HCT116 (cell line): ENCODE results near the gene KMT2E. TPM values are rescaled to one million over a fixed set of nuclear protein-coding genes. Genes with fewer than 3 reads are reported as not detected.

Experiments
- ATAC-seq: fragments of 200-7000 bp; cut with Tn5 transposase; 2 replicates; pipeline ENCODE4 v1.9.1; 2020; ENCODE audit warnings: mild to moderate bottlenecking, moderate library complexity
- BruUV-seq: library from RNA; stranded (reverse); fragments of 400-500 nt; replicated peaks from 2 replicates; lab custom pipeline; 2021; lab: Mats Ljungman, UMichigan
- CTCF ChIA-PET: fragments of 300-600 bp; sonication (Branson Sonifier 250); formaldehyde crosslinking; loops from one replicate; lab custom pipeline; 2021; ENCODE audit warnings: antibody characterized with exemption; lab: Charles Lee
- POLR2A ChIA-PET: fragments of 300-600, 350-600 bp; sonication (Branson Sonifier 250); formaldehyde crosslinking; loops from one replicate; lab custom pipeline; 2021; ENCODE audit warnings: antibody characterized with exemption; lab: Charles Lee
- RAD21 ChIA-PET, 2 experiments: fragments of 300-600 bp; sonication (Branson Sonifier 250); formaldehyde crosslinking; loops; one replicate each; lab custom pipeline; 2023; ENCODE audit warnings: low total read pairs in 2 of 2; ENCODE audit not compliant: uncharacterized antibody in 2 of 2, unreplicated experiment in 2 of 2, low non-redundant PET in 1 of 2; lab: Charles Lee
- DNase-seq: peaks from one replicate; pipeline ENCODE4 v3.0.0-alpha.2; 2010; ENCODE audit warnings: low read depth, low spot score
- H2AFZ ChIP-seq: fragments of 200-600 bp; shearing (Covaris generic), sonication (generic); 2 replicates; pipeline ENCODE4 v1.6.1; 2017; ENCODE audit warnings: low read depth, mixed run types, mixed read lengths, antibody characterized with exemption, low read length; ENCODE audit not compliant: poor library complexity, severe bottlenecking
- H3K27ac ChIP-seq: 2 replicates; pipeline ENCODE4 v1.5.1; 2012; ENCODE audit warnings: low read depth, low read length
- H3K27me3 ChIP-seq: fragments of 200-600 bp; sonication (generic); 2 replicates; pipeline ENCODE4 v1.6.1; 2016; ENCODE audit warnings: mixed run types, low read length, mixed read lengths; ENCODE audit not compliant: insufficient read depth
- H3K36me3 ChIP-seq, 2 experiments: fragments of 200-500 bp in 1 of 2; fragments of 200-600 bp in 1 of 2; sonication (Bioruptor generic) in 1 of 2; sonication (generic) in 1 of 2; 2 replicates each; pipeline versions ENCODE4 v1.5.1 to v1.6.1; 2014 to 2016; ENCODE audit warnings: low read length in 2 of 2, inconsistent platforms in 1 of 2, mixed read lengths in 1 of 2, mixed run types in 1 of 2; ENCODE audit not compliant: insufficient read depth in 2 of 2, control insufficient read depth in 1 of 2
- H3K4me1 ChIP-seq, 2 experiments: fragments of 200-600 bp in 1 of 2; sonication (generic) in 1 of 2; 2 replicates each; pipeline versions ENCODE4 v1.5.1 to v1.6.1; 2012 to 2017; ENCODE audit warnings: low read length in 2 of 2, inconsistent platforms in 1 of 2, mild to moderate bottlenecking in 1 of 2, mixed read lengths in 1 of 2, mixed run types in 1 of 2, moderate library complexity in 1 of 2; ENCODE audit not compliant: insufficient read depth in 2 of 2, control insufficient read depth in 1 of 2
- H3K4me2 ChIP-seq: fragments of 200-600 bp; sonication (generic); 2 replicates; pipeline ENCODE4 v1.6.1; 2017; ENCODE audit warnings: mixed run types, low read length, mixed read lengths
- H3K4me3 ChIP-seq, 2 experiments: fragments of 200-600 bp in 1 of 2; sonication (generic) in 1 of 2; replicated peaks in 1 of 2; 2 replicates each; pipeline ENCODE4 v1.5.1; 2011 to 2016; ENCODE audit warnings: low read length in 2 of 2, control low read depth in 1 of 2, low read depth in 1 of 2, mild to moderate bottlenecking in 1 of 2, mixed read lengths in 1 of 2, mixed run types in 1 of 2
- H3K79me2 ChIP-seq: fragments of 200-600 bp; sonication (generic); 2 replicates; pipeline ENCODE4 v1.6.1; 2017; ENCODE audit warnings: mild to moderate bottlenecking, mixed run types, low read length, moderate library complexity, mixed read lengths; ENCODE audit not compliant: insufficient read depth
- H3K9ac ChIP-seq: fragments of 200-600 bp; sonication (generic); 2 replicates; pipeline ENCODE4 v1.6.1; 2016; ENCODE audit warnings: low read length, mixed read lengths
- H3K9me2 ChIP-seq: fragments of 200-600 bp; sonication (generic), shearing (Covaris generic); 2 replicates; pipeline ENCODE4 v1.6.1; 2017; ENCODE audit warnings: mixed run types, mild to moderate bottlenecking, moderate library complexity; ENCODE audit not compliant: insufficient read depth
- H3K9me3 ChIP-seq, 2 experiments: fragments of 200-500 bp in 1 of 2; fragments of 200-600 bp in 1 of 2; sonication (Bioruptor generic) in 1 of 2; sonication (generic) in 1 of 2; 2 replicates each; pipeline ENCODE4 v1.6.1; 2014 to 2017; ENCODE audit warnings: low read length in 2 of 2, mixed read lengths in 2 of 2, inconsistent platforms in 1 of 2, low read depth in 1 of 2, mild to moderate bottlenecking in 1 of 2, mixed run types in 1 of 2, moderate library complexity in 1 of 2; ENCODE audit not compliant: control insufficient read depth in 1 of 2, insufficient read depth in 1 of 2
- H4K20me1 ChIP-seq: fragments of 200-600 bp; sonication (generic), shearing (Covaris generic); 2 replicates; pipeline ENCODE4 v1.6.1; 2017; ENCODE audit warnings: mixed run types, mild to moderate bottlenecking, moderate library complexity; ENCODE audit not compliant: insufficient read depth
- ATF3 ChIP-seq: IDR thresholded peaks from 2 replicates; pipeline ENCODE4 v1.6.1; 2012
- CBX3 ChIP-seq: IDR thresholded peaks from 2 replicates; pipeline ENCODE4 v1.6.1; 2012; ENCODE audit warnings: low read depth
- ELF1 ChIP-seq: IDR thresholded peaks from 2 replicates; pipeline ENCODE4 v1.6.1; 2012; ENCODE audit warnings: low read depth, borderline replicate concordance
- EZH2 ChIP-seq: fragments of 200-600 bp; sonication (generic); IDR thresholded peaks from 2 replicates; pipeline ENCODE4 v1.6.1; 2017; ENCODE audit warnings: antibody characterized with exemption, mixed run types
- FOSL1 ChIP-seq: IDR thresholded peaks from 2 replicates; pipeline ENCODE4 v1.6.1; 2012; ENCODE audit warnings: low read depth
- JUND ChIP-seq: IDR thresholded peaks from 2 replicates; pipeline ENCODE4 v1.6.1; 2012
- POLR2A ChIP-seq: IDR thresholded peaks from 2 replicates; pipeline ENCODE4 v1.7.0; 2011; ENCODE audit warnings: borderline replicate concordance; ENCODE audit not compliant: insufficient read depth, insufficient read length; ENCODE audit errors: extremely low read depth
- POLR2AphosphoS5 ChIP-seq: IDR thresholded peaks from 2 replicates; pipeline ENCODE4 v1.6.1; 2011; ENCODE audit warnings: mild to moderate bottlenecking, low read depth, low read length, moderate library complexity
- REST ChIP-seq: IDR thresholded peaks from 2 replicates; pipeline ENCODE4 v1.6.1; 2012; ENCODE audit warnings: low read depth
- SIN3A ChIP-seq: IDR thresholded peaks from 2 replicates; pipeline ENCODE4 v1.6.1; 2012; ENCODE audit warnings: low read depth
- SP1 ChIP-seq: IDR thresholded peaks from 2 replicates; pipeline ENCODE4 v1.6.1; 2012; ENCODE audit warnings: low read depth
- TCF7L2 ChIP-seq: IDR thresholded peaks from 2 replicates; pipeline ENCODE4 v1.7.0; 2011; ENCODE audit warnings: borderline replicate concordance, inconsistent platforms; ENCODE audit not compliant: insufficient read depth, insufficient read length; ENCODE audit errors: extremely low read depth
- YY1 ChIP-seq: IDR thresholded peaks from 2 replicates; pipeline ENCODE4 v1.6.1; 2011; ENCODE audit warnings: low read length, low read depth, moderate library complexity, mild to moderate bottlenecking; ENCODE audit not compliant: insufficient replicate concordance; ENCODE audit errors: extremely low read depth
- ZNF274 ChIP-seq: fragments of 200-500 bp; sonication (Bioruptor generic); IDR thresholded peaks from 2 replicates; pipeline ENCODE4 v1.6.1; 2014; ENCODE audit warnings: mild to moderate bottlenecking, low read depth, low read length, inconsistent platforms
- intact Hi-C: fragments of 100-400 bp; cut with micrococcal nuclease; formaldehyde crosslinking; loops from 2 replicates; pipeline ENCODE4 v1.10.0; 2022
- total RNA-seq: library from RNA; stranded (reverse); gene quantifications from one replicate; pipeline ENCODE4 v1.2.1, GENCODE V29; 2021; ENCODE audit not compliant: unreplicated experiment

KMT2E gene
- total RNA-seq, 1 experiment from 2014 or later: 39.8 TPM

- Histone ChIP-seq H3K36me3 (peaks cover 25 to 34% of the 10 kb centered on the region in 2 experiments), H4K20me1 (no peaks in the 10 kb centered on the region; the same call in none of the 2 replicates), H3K9ac (no peak overlapping the region), H3K27me3 (no peaks in the 10 kb centered on the region), H3K79me2 (peaks cover 28% of the 10 kb centered on the region), H3K9me2 (no peaks in the 10 kb centered on the region), H2AFZ (no peak overlapping the region), H3K4me3 (no peak overlapping the region), H3K9me3 (no peaks in the 10 kb centered on the region), H3K4me1 (no peaks in the 10 kb centered on the region), H3K27ac (no peak overlapping the region), H3K4me2 (no peak overlapping the region)
- ChIA-PET RAD21 (no interaction called here), POLR2A (no interaction called here), CTCF (no interaction called here)
- no peak for TF ChIP-seq ELF1
- no peak for TF ChIP-seq FOSL1
- TF ChIP-seq JUND: no peak
- no peak for TF ChIP-seq YY1
- TF ChIP-seq EZH2: no peak
- no peak for TF ChIP-seq ZNF274
- TF ChIP-seq SP1: no peak
- ATAC-seq (no peak), DNase-seq (no peak)
- intact Hi-C loops: no loop called here
- no TSS peak for BruUV-seq
Observed at GRCh38 chr7:105073143-105073542, 59.1 kb downstream of the KMT2E start.

- Histone ChIP-seq H3K4me3 (no peak overlapping the region), H4K20me1 (no peaks in the 10 kb centered on the region; the same call in 1 of the 2 replicates), H3K9me2 (no peaks in the 10 kb centered on the region), H3K9ac (no peak overlapping the region), H3K4me2 (no peak overlapping the region), H3K36me3 (peaks cover 29 to 34% of the 10 kb centered on the region in 2 experiments), H3K79me2 (0 out of 2 replicates have a peak, but pooled peaks cover 5% of the 10 kb centered on the region), H3K9me3 (no peaks in the 10 kb centered on the region), H3K27me3 (no peaks in the 10 kb centered on the region), H3K4me1 (no peaks in the 10 kb centered on the region), H3K27ac (no peak overlapping the region), H2AFZ (no peak overlapping the region)
- ATAC-seq (no peak), DNase-seq (no peak)
- ChIA-PET POLR2A (no interaction called here), RAD21 (no interaction called here), CTCF (no interaction called here)
- TF ChIP-seq CBX3: no peak
- TF ChIP-seq POLR2A: no peak
- TF ChIP-seq YY1: no peak
- no peak for TF ChIP-seq POLR2AphosphoS5
- TF ChIP-seq ATF3: no peak
- no peak for TF ChIP-seq JUND
- no peak for TF ChIP-seq REST
- no peak for TF ChIP-seq SIN3A
- no peak for TF ChIP-seq TCF7L2
- no TSS peak for BruUV-seq
- intact Hi-C loops: no loop called here
Observed at GRCh38 chr7:105079348-105079747, 65.3 kb downstream of the KMT2E start.
